ENCODE data around the gene GALNT9. TPM values are rescaled to one million over a fixed set of nuclear protein-coding genes. Genes with fewer than 3 reads are reported as not detected.

GALNT9 gene
- total and polyA plus RNA-seq, 2 donors (not counting 1 experiment from before 2014, with no cell fraction given) = 0.10 to 2.8 TPM

DNA sequence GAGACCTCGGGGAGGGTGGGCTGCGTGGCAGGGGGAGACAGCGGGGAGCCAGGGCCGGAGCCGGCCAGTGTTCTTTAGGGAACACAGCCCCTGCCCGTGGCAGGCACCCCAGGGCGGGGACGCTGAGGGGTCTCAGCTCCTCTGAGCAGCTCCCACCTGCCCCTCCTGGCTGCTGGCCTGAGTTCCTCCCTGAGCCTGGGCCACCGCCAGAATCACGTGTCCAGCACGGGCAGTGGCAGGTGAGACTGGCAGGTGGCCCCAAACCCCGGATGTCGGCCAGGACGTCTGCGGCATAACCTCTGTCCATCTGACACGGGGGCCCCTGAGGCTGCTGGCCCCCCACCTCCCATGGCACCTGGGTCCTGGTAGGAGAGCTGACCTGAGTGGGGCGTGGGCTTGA, 160.0 kb downstream of the GALNT9 start:
- H3K4me1 ChIP-seq (ENCODE audit: control insufficient read depth, extremely low read depth, insufficient read depth, low read length) = no peaks in the 10 kb centered on the region
- H3K27me3 ChIP-seq (ENCODE audit: control insufficient read depth, insufficient read depth, low read length) = peaks cover 6% of the 10 kb centered on the region
- H4K20me1 ChIP-seq (ENCODE audit: control insufficient read depth, extremely low read depth, insufficient read depth, low read length) = no peaks in the 10 kb centered on the region
- no peaks in the 10 kb centered on the region for H3K9me3 ChIP-seq (ENCODE audit: control insufficient read depth, insufficient read depth, low read depth, low read length)
- H2AFZ ChIP-seq (ENCODE audit: low read length) = no peak overlapping the region
- no peak for DNase-seq (ENCODE audit: low read depth in 2 of 2)
- TF ChIP-seq EZH2 (IDR thresholded peaks at IDR 0.05; ENCODE audit: low read length, missing control alignments) = no peak
- no peak for TF ChIP-seq CTCF (conservative IDR thresholded peaks at IDR 0.05 in 1 of 2, IDR thresholded peaks at IDR 0.05 in 1 of 2; ENCODE audit: low read depth in 1 of 2, low read length in 2 of 2)
- no peaks in the 10 kb centered on the region for H3K36me3 ChIP-seq (ENCODE audit: control insufficient read depth, insufficient read depth, low read length)
- no peaks in the 10 kb centered on the region for H3K79me2 ChIP-seq (ENCODE audit: control insufficient read depth, insufficient read depth, low read length)
- H3K4me2 ChIP-seq (ENCODE audit: extremely low read depth, insufficient read depth, low read length) = no peak overlapping the region
- H3K27ac ChIP-seq (ENCODE audit: insufficient read depth, low read length) = no peak overlapping the region
- H3K4me3 ChIP-seq (replicated peaks in 1 of 4; ENCODE audit: control extremely low read depth in 1 of 4, insufficient read depth in 1 of 4, low read depth in 3 of 4, low read length in 4 of 4) = no peak overlapping the region
- no peak overlapping the region for H3K9ac ChIP-seq (ENCODE audit: insufficient read depth, low read length)

DNA sequence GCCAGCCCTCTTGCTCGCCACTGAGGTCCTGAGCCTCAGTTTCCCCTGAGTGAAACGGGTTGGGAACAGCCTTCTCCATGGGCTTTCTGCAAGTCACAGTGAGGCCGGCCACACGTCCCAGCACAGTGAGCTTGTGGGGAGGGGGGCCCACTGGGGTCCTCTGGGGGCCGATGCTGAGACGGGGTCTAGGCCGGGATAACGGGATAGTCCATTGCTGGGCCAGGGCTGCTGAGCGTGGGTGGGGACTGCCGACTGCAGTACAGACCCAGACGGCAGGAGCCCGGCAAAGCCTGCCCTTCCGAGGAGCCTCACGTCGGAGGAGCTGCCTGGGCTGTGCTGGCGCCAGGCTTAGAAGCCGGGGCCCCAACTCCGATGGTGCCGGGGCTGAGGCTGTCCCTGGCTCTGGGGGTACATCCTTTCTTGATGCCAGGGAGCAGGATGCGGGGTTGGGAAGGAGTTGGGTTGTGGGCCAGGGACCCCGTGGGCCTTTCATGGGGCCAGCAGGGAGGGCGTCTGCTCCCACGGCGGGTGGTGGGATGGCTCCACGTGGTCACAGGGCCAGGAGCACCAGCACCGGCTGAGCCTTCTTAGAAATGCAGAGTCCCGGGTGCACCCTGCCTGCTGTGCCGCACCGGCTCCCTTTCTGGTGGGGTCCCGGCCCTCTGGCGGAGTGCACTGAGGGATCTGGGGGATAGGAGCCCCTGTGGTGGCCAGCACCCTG, 160.9 kb downstream of the GALNT9 start:
- no peaks in the 10 kb centered on the region for H4K20me1 ChIP-seq (ENCODE audit: control insufficient read depth, extremely low read depth, insufficient read depth, low read length)
- no peak for DNase-seq (ENCODE audit: low read depth in 2 of 2)
- no peaks in the 10 kb centered on the region for H3K36me3 ChIP-seq (ENCODE audit: control insufficient read depth, insufficient read depth, low read length)
- no peak overlapping the region for H2AFZ ChIP-seq (ENCODE audit: low read length)
- no peak overlapping the region for H3K4me3 ChIP-seq (replicated peaks in 1 of 4; ENCODE audit: control extremely low read depth in 1 of 4, insufficient read depth in 1 of 4, low read depth in 3 of 4, low read length in 4 of 4)
- H3K27ac ChIP-seq (ENCODE audit: insufficient read depth, low read length) = no peak overlapping the region
- no peaks in the 10 kb centered on the region for H3K79me2 ChIP-seq (ENCODE audit: control insufficient read depth, insufficient read depth, low read length)
- peaks cover 6% of the 10 kb centered on the region for H3K27me3 ChIP-seq (ENCODE audit: control insufficient read depth, insufficient read depth, low read length)
- no peak overlapping the region for H3K4me2 ChIP-seq (ENCODE audit: extremely low read depth, insufficient read depth, low read length)
- no peak for TF ChIP-seq CTCF (conservative IDR thresholded peaks at IDR 0.05 in 1 of 2, IDR thresholded peaks at IDR 0.05 in 1 of 2; ENCODE audit: low read depth in 1 of 2, low read length in 2 of 2)
- no peak for TF ChIP-seq EZH2 (IDR thresholded peaks at IDR 0.05; ENCODE audit: low read length, missing control alignments)
- no peaks in the 10 kb centered on the region for H3K9me3 ChIP-seq (ENCODE audit: control insufficient read depth, insufficient read depth, low read depth, low read length)
- H3K4me1 ChIP-seq (ENCODE audit: control insufficient read depth, extremely low read depth, insufficient read depth, low read length) = no peaks in the 10 kb centered on the region
- H3K9ac ChIP-seq (ENCODE audit: insufficient read depth, low read length) = no peak overlapping the region

- Histone ChIP-seq H3K27ac (ENCODE audit: insufficient read depth, low read length) (no peak overlapping the region), H3K4me3 (replicated peaks in 1 of 4; ENCODE audit: control extremely low read depth in 1 of 4, insufficient read depth in 1 of 4, low read depth in 3 of 4, low read length in 4 of 4) (no peak overlapping the region), H3K9ac (ENCODE audit: insufficient read depth, low read length) (no peak overlapping the region), H3K4me1 (ENCODE audit: control insufficient read depth, extremely low read depth, insufficient read depth, low read length) (peaks cover 4% of the 10 kb centered on the region), H3K27me3 (ENCODE audit: control insufficient read depth, insufficient read depth, low read length) (peaks cover 5% of the 10 kb centered on the region), H3K36me3 (ENCODE audit: control insufficient read depth, insufficient read depth, low read length) (no peaks in the 10 kb centered on the region), H2AFZ (ENCODE audit: low read length) (no peak overlapping the region), H3K79me2 (ENCODE audit: control insufficient read depth, insufficient read depth, low read length) (no peaks in the 10 kb centered on the region), H3K9me3 (ENCODE audit: control insufficient read depth, insufficient read depth, low read depth, low read length) (no peaks in the 10 kb centered on the region), H4K20me1 (ENCODE audit: control insufficient read depth, extremely low read depth, insufficient read depth, low read length) (no peaks in the 10 kb centered on the region), H3K4me2 (ENCODE audit: extremely low read depth, insufficient read depth, low read length) (no peak overlapping the region)
- DNase-seq (ENCODE audit: low read depth in 2 of 2) = no peak
- no peak for TF ChIP-seq EZH2 (IDR thresholded peaks at IDR 0.05; ENCODE audit: low read length, missing control alignments)
- TF ChIP-seq CTCF (conservative IDR thresholded peaks at IDR 0.05 in 1 of 2, IDR thresholded peaks at IDR 0.05 in 1 of 2; ENCODE audit: low read depth in 1 of 2, low read length in 2 of 2) = no peak
Measured at GRCh38 chr12:132167611-132168310, 161.6 kb downstream of the GALNT9 start.
